Measurements from ENCODE around the gene RYR1. TPM values are rescaled to one million over a fixed set of nuclear protein-coding genes. Genes with fewer than 3 reads are reported as not detected.

RYR1 gene
- total RNA-seq, 1 donor from 2014 or later = 0.32 TPM

DNA sequence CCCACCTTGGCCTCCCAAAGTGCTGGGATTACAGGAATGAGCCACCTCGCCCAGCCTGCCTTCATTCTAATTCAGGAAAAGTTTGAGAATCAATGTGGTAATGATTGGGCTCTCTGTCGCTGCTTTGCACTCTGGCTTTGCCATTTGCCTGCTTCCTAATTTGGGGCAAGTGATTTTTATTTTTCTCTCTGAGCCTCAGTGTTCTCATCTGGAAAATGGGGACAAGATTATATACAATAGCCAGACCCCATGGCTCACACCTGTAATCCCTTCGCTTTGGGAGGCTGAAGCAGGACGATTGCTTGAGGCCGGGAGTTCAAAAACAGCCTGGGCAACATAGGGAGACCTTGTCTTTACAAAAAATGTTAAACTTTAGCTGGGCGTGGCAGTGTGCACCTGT, 3.8 kb downstream of the RYR1 start:
- Mint-ChIP-seq H3K27ac (ENCODE audit: unreplicated experiment) (no peak overlapping the region), H3K27me3 (ENCODE audit: low read depth, unreplicated experiment) (peaks cover 15% of the 10 kb centered on the region), H3K4me1 (ENCODE audit: low read depth, unreplicated experiment) (no peaks in the 10 kb centered on the region), H3K4me3 (ENCODE audit: unreplicated experiment) (no peak overlapping the region), H3K36me3 (ENCODE audit: low read depth, unreplicated experiment) (no peaks in the 10 kb centered on the region), H3K9me3 (ENCODE audit: unreplicated experiment) (peaks cover 1% of the 10 kb centered on the region)
- no peak for DNase-seq (ENCODE audit: low read depth)
- FAIRE-seq = no peak
- no peak for TF ChIP-seq EZH2 (IDR thresholded peaks at IDR 0.05; ENCODE audit: insufficient read depth, low read length)
- TF ChIP-seq, protein P1, sequence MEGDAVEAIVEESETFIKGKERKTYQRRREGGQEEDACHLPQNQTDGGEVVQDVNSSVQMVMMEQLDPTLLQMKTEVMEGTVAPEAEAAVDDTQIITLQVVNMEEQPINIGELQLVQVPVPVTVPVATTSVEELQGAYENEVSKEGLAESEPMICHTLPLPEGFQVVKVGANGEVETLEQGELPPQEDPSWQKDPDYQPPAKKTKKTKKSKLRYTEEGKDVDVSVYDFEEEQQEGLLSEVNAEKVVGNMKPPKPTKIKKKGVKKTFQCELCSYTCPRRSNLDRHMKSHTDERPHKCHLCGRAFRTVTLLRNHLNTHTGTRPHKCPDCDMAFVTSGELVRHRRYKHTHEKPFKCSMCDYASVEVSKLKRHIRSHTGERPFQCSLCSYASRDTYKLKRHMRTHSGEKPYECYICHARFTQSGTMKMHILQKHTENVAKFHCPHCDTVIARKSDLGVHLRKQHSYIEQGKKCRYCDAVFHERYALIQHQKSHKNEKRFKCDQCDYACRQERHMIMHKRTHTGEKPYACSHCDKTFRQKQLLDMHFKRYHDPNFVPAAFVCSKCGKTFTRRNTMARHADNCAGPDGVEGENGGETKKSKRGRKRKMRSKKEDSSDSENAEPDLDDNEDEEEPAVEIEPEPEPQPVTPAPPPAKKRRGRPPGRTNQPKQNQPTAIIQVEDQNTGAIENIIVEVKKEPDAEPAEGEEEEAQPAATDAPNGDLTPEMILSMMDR (IDR thresholded peaks at IDR 0.05; ENCODE audit: insufficient read depth, low read depth, low read length) = no peak
- Histone ChIP-seq H3K4me3 (ENCODE audit: insufficient read depth, low read depth, low read length) (no peak overlapping the region), H3K36me3 (ENCODE audit: insufficient read depth, low read length) (no peaks in the 10 kb centered on the region), H3K9ac (ENCODE audit: low read length) (no peak overlapping the region), H3K9me3 (ENCODE audit: insufficient read depth, low read depth, low read length) (no peaks in the 10 kb centered on the region), H3K4me1 (ENCODE audit: insufficient read depth, low read length) (no peaks in the 10 kb centered on the region), H3K27ac (ENCODE audit: low read depth, low read length) (no peak overlapping the region), H2AFZ (ENCODE audit: low read depth, low read length) (no peak overlapping the region), H3K27me3 (ENCODE audit: insufficient read depth, low read length) (peaks cover 6% of the 10 kb centered on the region), H3K4me2 (ENCODE audit: low read length) (no peak overlapping the region), H3K79me2 (ENCODE audit: insufficient read depth, low read length) (no peaks in the 10 kb centered on the region), H4K20me1 (ENCODE audit: insufficient read depth, low read length) (no peaks in the 10 kb centered on the region)

DNA sequence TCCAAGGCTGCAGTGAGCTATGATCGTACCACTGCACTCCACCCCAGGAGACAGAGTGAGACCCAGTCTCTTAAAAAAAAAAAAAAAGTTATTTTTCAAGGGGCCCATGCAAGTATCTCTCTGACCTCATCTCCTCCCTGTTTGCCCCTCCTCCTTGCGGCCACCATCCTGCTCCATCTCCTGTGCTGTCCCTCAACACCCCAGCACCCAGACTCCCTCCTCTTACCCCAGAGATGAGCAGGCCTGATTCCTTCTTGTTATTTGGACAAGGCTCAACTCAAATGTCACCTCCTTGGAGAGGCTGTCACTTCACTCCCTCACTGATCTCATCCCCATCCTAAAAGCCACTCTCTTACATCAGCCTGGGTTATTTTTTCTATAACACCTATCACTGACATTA, 4.4 kb downstream of the RYR1 start:
- Histone ChIP-seq H3K9ac (ENCODE audit: low read length) (no peak overlapping the region), H3K36me3 (ENCODE audit: insufficient read depth, low read length) (no peaks in the 10 kb centered on the region), H3K27me3 (ENCODE audit: insufficient read depth, low read length) (peaks cover 6% of the 10 kb centered on the region), H3K4me2 (ENCODE audit: low read length) (no peak overlapping the region), H3K4me3 (ENCODE audit: insufficient read depth, low read depth, low read length) (no peak overlapping the region), H4K20me1 (ENCODE audit: insufficient read depth, low read length) (no peaks in the 10 kb centered on the region), H3K9me3 (ENCODE audit: insufficient read depth, low read depth, low read length) (no peaks in the 10 kb centered on the region), H3K4me1 (ENCODE audit: insufficient read depth, low read length) (no peaks in the 10 kb centered on the region), H3K27ac (ENCODE audit: low read depth, low read length) (no peak overlapping the region), H3K79me2 (ENCODE audit: insufficient read depth, low read length) (no peaks in the 10 kb centered on the region), H2AFZ (ENCODE audit: low read depth, low read length) (no peak overlapping the region)
- no peaks in the 10 kb centered on the region for H3K36me3 Mint-ChIP-seq (ENCODE audit: low read depth, unreplicated experiment)
- TF ChIP-seq, protein P1 (IDR thresholded peaks at IDR 0.05; ENCODE audit: insufficient read depth, low read depth, low read length) = no peak
- TF ChIP-seq EZH2 (IDR thresholded peaks at IDR 0.05; ENCODE audit: insufficient read depth, low read length) = no peak
- no peak overlapping the region for H3K27ac Mint-ChIP-seq (ENCODE audit: unreplicated experiment)
- DNase-seq (ENCODE audit: low read depth) (no peak), FAIRE-seq (no peak)
- H3K27me3 Mint-ChIP-seq (ENCODE audit: low read depth, unreplicated experiment) = peaks cover 13% of the 10 kb centered on the region
- no peaks in the 10 kb centered on the region for H3K4me1 Mint-ChIP-seq (ENCODE audit: low read depth, unreplicated experiment)
- no peak overlapping the region for H3K4me3 Mint-ChIP-seq (ENCODE audit: unreplicated experiment)
- H3K9me3 Mint-ChIP-seq (ENCODE audit: unreplicated experiment) = peaks cover 1% of the 10 kb centered on the region

DNA sequence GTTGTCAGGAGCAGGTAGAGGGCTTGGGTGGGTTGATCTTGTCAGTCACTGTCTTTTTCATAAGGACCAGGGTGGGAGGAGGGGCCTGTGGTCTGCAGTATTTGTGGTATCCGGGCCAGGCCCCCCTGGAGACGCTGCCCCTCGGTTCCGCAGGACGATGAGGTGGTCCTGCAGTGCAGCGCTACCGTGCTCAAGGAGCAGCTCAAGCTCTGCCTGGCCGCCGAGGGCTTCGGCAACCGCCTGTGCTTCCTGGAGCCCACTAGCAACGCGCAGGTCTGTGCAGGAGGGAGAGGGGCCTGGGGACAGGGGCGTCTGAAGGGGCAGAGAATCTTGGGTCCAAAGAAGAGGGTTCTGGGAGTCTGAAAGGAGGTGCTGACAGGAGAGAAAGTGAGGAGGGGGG, 7.1 kb downstream of the RYR1 start:
- Mint-ChIP-seq H3K4me3 (ENCODE audit: unreplicated experiment) (no peak overlapping the region), H3K27me3 (ENCODE audit: low read depth, unreplicated experiment) (peaks cover 14% of the 10 kb centered on the region), H3K4me1 (ENCODE audit: low read depth, unreplicated experiment) (no peaks in the 10 kb centered on the region), H3K36me3 (ENCODE audit: low read depth, unreplicated experiment) (no peaks in the 10 kb centered on the region), H3K27ac (ENCODE audit: unreplicated experiment) (no peak overlapping the region), H3K9me3 (ENCODE audit: unreplicated experiment) (no peaks in the 10 kb centered on the region)
- H3K27me3 ChIP-seq (ENCODE audit: insufficient read depth, low read length) = no peaks in the 10 kb centered on the region
- no peaks in the 10 kb centered on the region for H3K4me1 ChIP-seq (ENCODE audit: insufficient read depth, low read length)
- no peak overlapping the region for H3K4me3 ChIP-seq (ENCODE audit: insufficient read depth, low read depth, low read length)
- H2AFZ ChIP-seq (ENCODE audit: low read depth, low read length) = no peak overlapping the region
- FAIRE-seq = no peak
- no peak overlapping the region for H3K27ac ChIP-seq (ENCODE audit: low read depth, low read length)
- H4K20me1 ChIP-seq (ENCODE audit: insufficient read depth, low read length) = no peaks in the 10 kb centered on the region
- DNase-seq (ENCODE audit: low read depth) = no peak
- TF ChIP-seq EZH2 (IDR thresholded peaks at IDR 0.05; ENCODE audit: insufficient read depth, low read length) = no peak
- TF ChIP-seq, protein P1 (IDR thresholded peaks at IDR 0.05; ENCODE audit: insufficient read depth, low read depth, low read length) = no peak
- no peak overlapping the region for H3K4me2 ChIP-seq (ENCODE audit: low read length)
- no peaks in the 10 kb centered on the region for H3K36me3 ChIP-seq (ENCODE audit: insufficient read depth, low read length)
- no peaks in the 10 kb centered on the region for H3K9me3 ChIP-seq (ENCODE audit: insufficient read depth, low read depth, low read length)
- H3K79me2 ChIP-seq (ENCODE audit: insufficient read depth, low read length) = no peaks in the 10 kb centered on the region
- H3K9ac ChIP-seq (ENCODE audit: low read length) = no peak overlapping the region

All from astrocyte (in vitro differentiated cells and primary cell).